ENCODE results near the gene FAM20C.

DNA sequence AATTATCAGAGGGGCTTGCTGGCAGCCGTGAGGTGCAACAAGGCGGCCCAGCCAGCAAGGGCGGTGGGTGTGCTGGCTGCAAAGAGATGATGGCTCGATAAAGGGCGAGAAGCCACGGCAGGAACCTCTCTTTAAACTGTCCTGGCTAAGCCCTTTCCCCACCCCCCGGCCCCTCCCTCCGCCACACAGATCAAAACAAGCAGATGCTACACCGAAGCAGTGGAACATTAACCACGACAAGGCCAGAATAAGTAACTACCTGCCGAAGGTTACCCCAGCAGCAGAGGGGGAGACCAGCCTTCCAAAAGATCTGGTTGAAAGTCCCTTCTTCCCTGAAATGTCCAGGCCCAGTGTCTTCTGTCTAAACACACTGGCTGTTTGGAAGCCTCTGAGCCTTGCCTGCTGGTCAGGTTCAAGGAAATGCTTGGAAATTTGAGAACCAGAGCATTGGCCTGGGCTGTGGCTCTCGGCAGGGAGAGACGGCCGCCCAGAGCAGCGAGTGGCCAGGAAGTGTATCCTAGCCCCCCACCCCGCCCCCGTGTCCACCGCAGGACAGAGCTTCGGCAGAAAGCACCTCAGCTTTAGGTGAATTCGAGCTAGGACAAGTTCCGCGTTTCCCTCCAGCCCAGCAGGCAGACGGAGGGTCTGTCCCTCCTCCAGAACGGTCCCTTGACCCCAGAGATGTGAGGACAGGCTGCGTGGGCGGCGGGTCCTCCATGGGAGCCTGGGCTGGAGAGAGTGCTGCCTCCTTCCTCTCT is 2.1 kb downstream of the FAM20C start:
- TF ChIP-seq POLR2A (IDR thresholded peaks at IDR 0.05): no peak
- TF ChIP-seq, protein P1, sequence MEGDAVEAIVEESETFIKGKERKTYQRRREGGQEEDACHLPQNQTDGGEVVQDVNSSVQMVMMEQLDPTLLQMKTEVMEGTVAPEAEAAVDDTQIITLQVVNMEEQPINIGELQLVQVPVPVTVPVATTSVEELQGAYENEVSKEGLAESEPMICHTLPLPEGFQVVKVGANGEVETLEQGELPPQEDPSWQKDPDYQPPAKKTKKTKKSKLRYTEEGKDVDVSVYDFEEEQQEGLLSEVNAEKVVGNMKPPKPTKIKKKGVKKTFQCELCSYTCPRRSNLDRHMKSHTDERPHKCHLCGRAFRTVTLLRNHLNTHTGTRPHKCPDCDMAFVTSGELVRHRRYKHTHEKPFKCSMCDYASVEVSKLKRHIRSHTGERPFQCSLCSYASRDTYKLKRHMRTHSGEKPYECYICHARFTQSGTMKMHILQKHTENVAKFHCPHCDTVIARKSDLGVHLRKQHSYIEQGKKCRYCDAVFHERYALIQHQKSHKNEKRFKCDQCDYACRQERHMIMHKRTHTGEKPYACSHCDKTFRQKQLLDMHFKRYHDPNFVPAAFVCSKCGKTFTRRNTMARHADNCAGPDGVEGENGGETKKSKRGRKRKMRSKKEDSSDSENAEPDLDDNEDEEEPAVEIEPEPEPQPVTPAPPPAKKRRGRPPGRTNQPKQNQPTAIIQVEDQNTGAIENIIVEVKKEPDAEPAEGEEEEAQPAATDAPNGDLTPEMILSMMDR (IDR thresholded peaks at IDR 0.05): no peak
